ENCODE measurements around the gene CPNE9.

CPNE9 gene

GRCh38 chr3:9703736-9704346, at the start of gene CPNE9:
CPNE9 (plus strand) TSS chr3:9703833; CDS start chr3:9703997, 164 bp downstream.
- DNase-seq: peak in 1 of 2 experiments; percentile 2

GRCh38 chr3:9659849-9660248, 43.8 kb upstream of the CPNE9 start:
- DNase-seq: no peak

GRCh38 chr3:9660972-9661371, 42.7 kb upstream of the CPNE9 start:
- no peak for DNase-seq

GRCh38 chr3:9664119-9664751, 39.4 kb upstream of the CPNE9 start:
- no peak for DNase-seq

GRCh38 chr3:9666704-9667445, 36.8 kb upstream of the CPNE9 start:
- DNase-seq: no peak

- no peak for DNase-seq
Measured at GRCh38 chr3:9669277-9669676, 34.4 kb upstream of the CPNE9 start.

GRCh38 chr3:9669720-9670432, 33.8 kb upstream of the CPNE9 start:
- DNase-seq: no peak

GRCh38 chr3:9673082-9673481, 30.6 kb upstream of the CPNE9 start:
- DNase-seq: no peak

- DNase-seq: no peak
Measured at GRCh38 chr3:9673752-9674151, 29.9 kb upstream of the CPNE9 start.

- no peak for DNase-seq
Measured at GRCh38 chr3:9675736-9676290, 27.8 kb upstream of the CPNE9 start.

- DNase-seq: no peak
Measured at GRCh38 chr3:9676785-9677184, 26.8 kb upstream of the CPNE9 start.

GRCh38 chr3:9678493-9678892, 25.1 kb upstream of the CPNE9 start:
- no peak for DNase-seq

GRCh38 chr3:9679476-9680080, 24.1 kb upstream of the CPNE9 start:
- DNase-seq: no peak

- DNase-seq: no peak
Measured at GRCh38 chr3:9681011-9681722, 22.5 kb upstream of the CPNE9 start.

- DNase-seq: no peak
Measured at GRCh38 chr3:9681723-9682081, 21.9 kb upstream of the CPNE9 start.

GRCh38 chr3:9682096-9682495, 21.5 kb upstream of the CPNE9 start:
- no peak for DNase-seq

GRCh38 chr3:9683426-9683825, 20.2 kb upstream of the CPNE9 start:
- no peak for DNase-seq

GRCh38 chr3:9685216-9686049, 18.2 kb upstream of the CPNE9 start:
- no peak for DNase-seq

GRCh38 chr3:9686050-9686550, 17.5 kb upstream of the CPNE9 start:
- DNase-seq: no peak

GRCh38 chr3:9686703-9687102, 16.9 kb upstream of the CPNE9 start:
- no peak for DNase-seq

- no peak for DNase-seq
Measured at GRCh38 chr3:9687514-9687913, 16.1 kb upstream of the CPNE9 start.

Data from NCI-H446 (cell line).